GM21390 (cell line): ENCODE measurements around the gene WNT9B.

Experiments used
- ATAC-seq: cut with Tn5 transposase; IDR thresholded peaks from one replicate; pipeline ENCODE4 v1.9.1; 2021; ENCODE audit not compliant: unreplicated experiment

WNT9B gene

GRCh38 chr17:46879101-46879500 is 27.7 kb downstream of the WNT9B start:
- no peak for ATAC-seq

GRCh38 chr17:46881015-46881414 is 29.6 kb downstream of the WNT9B start:
- no peak for ATAC-seq

GRCh38 chr17:46882666-46883065 is 31.3 kb downstream of the WNT9B start:
- ATAC-seq = no peak

GRCh38 chr17:46883871-46884520 is 32.6 kb downstream of the WNT9B start:
- no peak for ATAC-seq

GRCh38 chr17:46884552-46884951 is 33.2 kb downstream of the WNT9B start:
- no peak for ATAC-seq

GRCh38 chr17:46885415-46886309 is 34.3 kb downstream of the WNT9B start:
- ATAC-seq = no peak

- ATAC-seq = no peak
These were observed 34.9 kb downstream of the WNT9B start for GRCh38 chr17:46886310-46886663.

- no peak for ATAC-seq
These were observed 36.3 kb downstream of the WNT9B start for GRCh38 chr17:46887717-46888116.

- ATAC-seq = no peak
These were observed 37.3 kb downstream of the WNT9B start for GRCh38 chr17:46888727-46889126.

- ATAC-seq = no peak
These were observed 38.1 kb downstream of the WNT9B start for GRCh38 chr17:46889519-46889918.

GRCh38 chr17:46889992-46890564 is 38.7 kb downstream of the WNT9B start:
- no peak for ATAC-seq

- ATAC-seq = no peak
These were observed 39.3 kb downstream of the WNT9B start for GRCh38 chr17:46890638-46891037.

- no peak for ATAC-seq
These were observed 40.9 kb downstream of the WNT9B start for GRCh38 chr17:46892192-46892703.

- ATAC-seq = no peak
These were observed 42.6 kb downstream of the WNT9B start for GRCh38 chr17:46894024-46894423.

GRCh38 chr17:46894476-46895151 is 43.2 kb downstream of the WNT9B start:
- no peak for ATAC-seq

- ATAC-seq = no peak
These were observed 43.8 kb downstream of the WNT9B start for GRCh38 chr17:46895171-46895570.

GRCh38 chr17:46896991-46897390 is 45.6 kb downstream of the WNT9B start:
- ATAC-seq = no peak

GRCh38 chr17:46898364-46898763 is 47.0 kb downstream of the WNT9B start:
- no peak for ATAC-seq

- ATAC-seq = no peak
These were observed 47.5 kb downstream of the WNT9B start for GRCh38 chr17:46898860-46899259.

- ATAC-seq = no peak
These were observed 49.9 kb downstream of the WNT9B start for GRCh38 chr17:46901291-46901690.
